Loucy (cell line): ENCODE results near the gene SPATS2.

Experiments
- CTCF ChIP-seq: fragments of 200-600 bp; sonication (generic); conservative IDR thresholded peaks from 2 replicates; pipeline ENCODE4 v1.5.1; 2014; ENCODE audit warnings: mild to moderate bottlenecking, antibody characterized with exemption, low read length
- EZH2phosphoT487 ChIP-seq: fragments of 200-600 bp; IDR thresholded peaks from 2 replicates; pipeline ENCODE4 v1.6.1; 2018; ENCODE audit warnings: antibody characterized with exemption, mild to moderate bottlenecking, moderate library complexity, borderline replicate concordance

GRCh38 chr12:49448858-49449257, 81.6 kb downstream of the SPATS2 start:
- TF ChIP-seq CTCF (no peak), EZH2phosphoT487 (no peak)
